ENCODE results near the gene GGT1.
A peak's percentile ranks its signal among the peaks of the same experiment; 100 is the strongest.

The GGT1 gene

DNA sequence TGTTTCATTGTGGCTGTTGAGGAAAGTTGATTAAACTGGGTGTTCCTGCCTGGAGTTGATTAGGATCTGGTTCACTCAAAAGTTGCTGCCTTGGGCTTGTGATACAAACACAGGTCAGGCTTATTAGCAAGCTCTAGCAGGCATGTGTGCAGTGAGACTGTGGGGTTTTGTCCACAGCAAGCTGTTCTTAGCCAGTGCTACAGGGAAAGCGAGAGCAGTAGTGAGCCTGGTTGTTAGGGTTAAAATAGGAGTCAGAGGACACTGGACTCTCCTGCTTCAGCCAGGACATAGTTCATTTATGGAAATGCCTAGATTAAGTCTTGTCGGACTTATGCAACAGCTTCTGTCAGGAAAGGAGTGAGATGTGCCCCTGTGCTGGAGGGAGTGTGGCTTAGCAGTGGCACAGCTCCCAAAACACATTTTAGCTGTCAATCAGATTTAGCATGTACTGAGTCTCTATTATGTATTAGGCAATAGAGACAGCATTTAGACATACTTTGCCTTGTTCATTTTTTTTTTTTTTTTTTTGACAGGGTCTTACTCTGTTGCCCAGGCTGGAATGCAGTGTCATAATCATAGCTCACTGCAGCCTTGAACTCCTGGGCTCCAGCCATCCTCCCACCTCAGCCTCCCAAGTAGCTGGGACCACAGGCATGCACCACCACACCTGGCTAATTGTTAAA is 38.5 kb upstream of the GGT1 start:
- no peak for TF ChIP-seq CTCF (IDR thresholded peaks at IDR 0.05; ENCODE audit: low read length, missing control alignments)
- no peak overlapping the region for H3K4me3 ChIP-seq (replicated peaks; ENCODE audit: low read depth, low read length)
- peak; percentile 68 for DNase-seq (ENCODE audit: low read depth)

GRCh38 chr22:24565077-24565476 is 37.9 kb upstream of the GGT1 start:
- TF ChIP-seq CTCF (IDR thresholded peaks at IDR 0.05; ENCODE audit: low read length, missing control alignments), result no peak
- H3K4me3 ChIP-seq (replicated peaks; ENCODE audit: low read depth, low read length), result no peak overlapping the region
- no peak for DNase-seq (ENCODE audit: low read depth)

DNA sequence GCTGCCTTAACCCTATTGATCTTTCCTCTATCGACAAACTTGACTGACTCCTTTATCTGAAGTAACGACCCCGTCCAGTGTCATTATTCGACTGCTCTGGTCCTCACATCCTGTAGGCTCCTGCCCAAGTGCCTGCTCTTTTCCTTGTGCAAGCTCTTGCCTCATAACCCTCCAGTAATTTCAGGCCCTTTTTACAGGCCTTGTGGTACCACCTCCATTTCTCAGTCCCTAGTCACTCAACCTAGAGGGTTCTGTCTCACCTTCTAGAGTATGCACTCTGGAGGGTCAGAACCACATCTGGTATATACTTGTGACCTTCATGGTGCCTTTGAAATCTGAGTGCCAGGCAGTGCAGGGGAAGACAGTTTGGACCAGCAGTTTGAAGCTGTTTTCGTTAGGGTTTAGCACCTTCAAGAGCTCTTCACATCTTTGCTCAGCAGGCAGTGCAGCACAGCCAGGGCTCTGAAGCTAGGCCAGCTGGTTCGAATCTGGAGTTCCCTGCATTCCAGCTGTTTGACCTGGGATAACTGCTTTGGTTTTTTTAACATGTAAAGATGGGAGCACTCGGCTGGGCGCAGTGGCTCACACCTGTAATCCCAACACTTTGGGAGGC is 36.0 kb upstream of the GGT1 start:
- H3K4me3 ChIP-seq (replicated peaks; ENCODE audit: low read depth, low read length), result no peak overlapping the region
- TF ChIP-seq CTCF (IDR thresholded peaks at IDR 0.05; ENCODE audit: low read length, missing control alignments), result no peak
- DNase-seq (ENCODE audit: low read depth), result no peak

DNA sequence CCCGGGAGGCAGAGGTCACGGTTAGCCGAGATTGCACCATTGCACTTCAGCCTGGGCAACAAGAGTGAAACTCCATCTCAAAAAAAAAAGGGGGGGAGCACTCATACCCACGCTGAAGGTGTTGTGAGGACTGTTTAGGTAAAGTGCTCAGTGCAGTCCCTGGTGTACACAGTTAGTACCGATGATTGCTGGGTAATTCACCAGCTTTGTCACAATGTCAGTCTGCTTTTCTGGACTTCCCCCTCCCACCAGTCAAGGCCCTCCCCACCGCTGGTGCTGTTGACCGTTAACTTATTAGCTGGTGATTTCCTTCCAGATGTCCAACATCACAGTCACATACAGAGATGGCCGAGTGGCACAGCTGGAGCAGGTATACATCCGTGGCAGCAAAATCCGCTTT is 35.3 kb upstream of the GGT1 start:
- H3K4me3 ChIP-seq (replicated peaks; ENCODE audit: low read depth, low read length), result no peak overlapping the region
- DNase-seq (ENCODE audit: low read depth), result no peak
- no peak for TF ChIP-seq CTCF (IDR thresholded peaks at IDR 0.05; ENCODE audit: low read length, missing control alignments)

- no peak for TF ChIP-seq CTCF (IDR thresholded peaks at IDR 0.05; ENCODE audit: low read length, missing control alignments)
- H3K4me3 ChIP-seq (replicated peaks; ENCODE audit: low read depth, low read length), result no peak overlapping the region
- no peak for DNase-seq (ENCODE audit: low read depth)
These were observed 31.7 kb upstream of the GGT1 start for GRCh38 chr22:24571266-24571665.

- no peak overlapping the region for H3K4me3 ChIP-seq (replicated peaks; ENCODE audit: low read depth, low read length)
- DNase-seq (ENCODE audit: low read depth), result no peak
- no peak for TF ChIP-seq CTCF (IDR thresholded peaks at IDR 0.05; ENCODE audit: low read length, missing control alignments)
These were observed 26.2 kb upstream of the GGT1 start for GRCh38 chr22:24576778-24577177.
